Lower leg skin (tissue), 3 donors: Measurements from ENCODE around the gene VPS29.

Source experiments
- CTCF ChIP-seq, 3 donors: fragments of 450-650 bp; IDR thresholded peaks; one replicate each; pipeline ENCODE4 v1.5.1; 2016; ENCODE audit warnings: antibody characterized with exemption in 3 of 3, mild to moderate bottlenecking in 3 of 3, moderate library complexity in 2 of 3
- POLR2A ChIP-seq, 2 donors: fragments of 450-650 bp; IDR thresholded peaks; one replicate each; pipeline ENCODE4 v1.6.1; 2016 to 2017; ENCODE audit warnings: antibody characterized with exemption in 2 of 2, mild to moderate bottlenecking in 1 of 2, moderate library complexity in 1 of 2

- TF ChIP-seq CTCF (IDR thresholded peaks at IDR 0.05) (no peak), POLR2A (IDR thresholded peaks at IDR 0.05) (no peak)
Measured at GRCh38 chr12:110540048-110540447, 38.1 kb upstream of the VPS29 start.
